Nephron (organoid): Measurements from ENCODE around the gene TNFSF9.
A peak's percentile ranks its signal among the peaks of the same experiment; 100 is the strongest.

Experiments used
- H3K27ac Mint-ChIP-seq, 3 experiments: 2 replicates each; pipeline ENCODE4 v1.8.0; 2020; ENCODE audit warnings: mixed read lengths in 3 of 3, mild to moderate bottlenecking in 2 of 3, moderate library complexity in 1 of 3
- H3K27me3 Mint-ChIP-seq: 2 replicates; pipeline ENCODE4 v1.8.0; 2021; ENCODE audit warnings: low read depth, mild to moderate bottlenecking, moderate library complexity, mixed read lengths
- H3K36me3 Mint-ChIP-seq: 2 replicates; pipeline ENCODE4 v1.8.0; 2020; ENCODE audit warnings: low read depth, mixed read lengths
- H3K4me1 Mint-ChIP-seq: 2 replicates; pipeline ENCODE4 v1.8.0; 2020; ENCODE audit warnings: mixed read lengths
- H3K4me3 Mint-ChIP-seq, 3 experiments: 2 replicates each; pipeline ENCODE4 v1.8.0; 2020; ENCODE audit warnings: mild to moderate bottlenecking in 3 of 3, mixed read lengths in 3 of 3, moderate library complexity in 2 of 3
- H3K9me3 Mint-ChIP-seq: 2 replicates; pipeline ENCODE4 v1.8.0; 2020; ENCODE audit warnings: mixed read lengths
- CTCF ChIP-seq, 3 experiments: fragments of 200-600 bp; sonication (generic); IDR thresholded peaks; one replicate each; pipeline ENCODE4 v1.5.0; 2021; ENCODE audit warnings: antibody characterized with exemption in 3 of 3; ENCODE audit not compliant: unreplicated experiment in 3 of 3

Gene TNFSF9

GRCh38 chr19:6529351-6529750 is 1.5 kb upstream of the TNFSF9 start:
- H3K9me3 Mint-ChIP-seq, result peaks cover 4% of the 10 kb centered on the region
- no peak for TF ChIP-seq CTCF (IDR thresholded peaks at IDR 0.05; ENCODE audit: unreplicated experiment in 3 of 3)

GRCh38 chr19:6529937-6530385 is 865 bp upstream of the TNFSF9 start:
- Mint-ChIP-seq H3K4me1 (peaks cover 28% of the 10 kb centered on the region), H3K36me3 (no peaks in the 10 kb centered on the region), H3K4me3 (peak overlapping the region; percentile 86 to 89 (median 88)), H3K9me3 (peaks cover 4% of the 10 kb centered on the region), H3K27me3 (peaks cover 60% of the 10 kb centered on the region), H3K27ac (peak overlapping the region in 2 of 3 experiments; percentile 3 to 66)
- no peak for TF ChIP-seq CTCF (IDR thresholded peaks at IDR 0.05; ENCODE audit: unreplicated experiment in 3 of 3)

More at GRCh38 chr19:6529351-6529750, 1.5 kb upstream of the TNFSF9 start:
- peak overlapping the region in 2 of 3 experiments; percentile 5 to 53 for H3K27ac Mint-ChIP-seq
- H3K4me1 Mint-ChIP-seq, result peaks cover 28% of the 10 kb centered on the region
- no peaks in the 10 kb centered on the region for H3K36me3 Mint-ChIP-seq
- peak overlapping the region; percentile 86 to 89 (median 88) for H3K4me3 Mint-ChIP-seq
- H3K27me3 Mint-ChIP-seq, result peaks cover 54% of the 10 kb centered on the region

DNA sequence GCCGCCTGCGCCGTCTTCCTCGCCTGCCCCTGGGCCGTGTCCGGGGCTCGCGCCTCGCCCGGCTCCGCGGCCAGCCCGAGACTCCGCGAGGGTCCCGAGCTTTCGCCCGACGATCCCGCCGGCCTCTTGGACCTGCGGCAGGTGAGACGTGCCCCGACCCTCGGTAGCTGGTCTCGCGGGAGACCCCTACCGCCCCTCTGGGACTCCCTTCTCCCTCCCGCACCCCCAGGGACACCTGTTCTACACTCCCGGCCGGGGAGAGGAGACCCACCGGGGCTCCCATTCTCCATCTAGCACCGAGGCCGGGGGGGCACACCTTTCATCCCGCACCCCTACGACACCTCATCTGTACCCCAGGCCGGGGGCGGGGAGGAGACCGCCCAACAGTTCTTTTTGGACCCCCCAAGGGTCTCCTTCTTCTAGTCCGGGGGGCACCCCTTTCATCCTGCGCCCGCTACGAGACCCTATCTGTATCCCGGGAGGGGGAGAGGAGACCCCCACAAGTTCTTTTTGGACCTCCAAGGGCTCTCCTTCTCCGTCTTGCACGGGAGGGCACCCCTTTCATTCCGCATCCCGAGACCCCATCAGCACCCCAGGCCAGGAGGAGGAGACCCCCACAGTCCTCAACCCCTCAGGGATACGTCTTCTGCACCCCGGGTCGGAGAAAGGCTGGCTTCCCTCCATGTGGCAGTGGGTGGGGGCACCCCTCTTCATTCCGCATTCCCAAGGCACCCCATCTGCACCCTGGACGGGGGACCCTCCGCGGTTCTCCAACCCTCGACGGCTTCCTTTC is 533 bp downstream of the TNFSF9 start:
- peaks cover 12% of the 10 kb centered on the region for H3K9me3 Mint-ChIP-seq
- peaks cover 28% of the 10 kb centered on the region for H3K4me1 Mint-ChIP-seq
- no peak overlapping the region for H3K27ac Mint-ChIP-seq
- TF ChIP-seq CTCF (IDR thresholded peaks at IDR 0.05; ENCODE audit: unreplicated experiment in 3 of 3), result no peak
- peaks cover 74% of the 10 kb centered on the region for H3K27me3 Mint-ChIP-seq
- no peaks in the 10 kb centered on the region for H3K36me3 Mint-ChIP-seq
- H3K4me3 Mint-ChIP-seq, result peak overlapping the region; percentile 15 to 89 (median 72)

GRCh38 chr19:6531956-6532243 is 1.1 kb downstream of the TNFSF9 start:
- no peak for TF ChIP-seq CTCF (IDR thresholded peaks at IDR 0.05; ENCODE audit: unreplicated experiment in 3 of 3)
- peaks cover 12% of the 10 kb centered on the region for H3K9me3 Mint-ChIP-seq
- H3K4me1 Mint-ChIP-seq, result peaks cover 28% of the 10 kb centered on the region
- no peaks in the 10 kb centered on the region for H3K36me3 Mint-ChIP-seq
- H3K4me3 Mint-ChIP-seq, result peak overlapping the region; percentile 15 to 72 (median 57)
- no peak overlapping the region for H3K27ac Mint-ChIP-seq
- peaks cover 79% of the 10 kb centered on the region for H3K27me3 Mint-ChIP-seq

DNA sequence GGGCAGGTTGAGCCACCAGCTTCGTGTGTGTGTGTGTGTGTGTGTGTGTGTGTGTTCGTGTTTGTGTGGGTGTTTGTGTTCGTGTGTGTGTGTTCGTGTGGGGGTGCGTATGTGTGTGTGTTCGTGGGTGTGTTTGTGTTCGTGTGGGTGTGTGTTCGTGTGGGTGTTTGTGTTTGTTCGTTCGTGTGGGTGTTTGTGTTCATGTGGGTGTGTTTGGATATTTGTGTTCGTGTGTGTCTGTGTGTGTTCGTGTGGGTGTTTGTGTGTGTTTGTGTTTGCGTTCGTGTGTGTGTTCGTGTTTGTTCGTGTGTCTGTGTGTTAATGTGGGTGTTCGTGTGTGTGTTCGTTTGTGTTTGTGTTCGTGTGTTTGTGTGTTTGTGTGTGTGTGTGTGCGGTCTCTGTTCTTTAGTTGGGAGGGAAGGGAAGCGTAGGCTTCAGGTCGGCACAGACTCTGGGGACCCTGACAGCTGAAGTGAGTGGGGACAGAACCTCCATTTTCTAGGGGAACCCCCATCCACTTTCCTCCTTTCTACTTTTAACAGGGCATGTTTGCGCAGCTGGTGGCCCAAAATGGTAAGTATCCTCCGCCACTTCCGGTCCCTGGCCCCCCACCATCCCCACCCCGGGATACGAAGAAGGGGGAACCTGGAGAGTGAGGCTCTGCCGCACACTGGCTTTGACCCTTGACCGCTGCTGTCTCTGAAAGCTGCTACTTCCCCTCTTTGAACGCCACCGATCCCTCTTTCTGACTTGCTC is 1.6 kb downstream of the TNFSF9 start:
- H3K36me3 Mint-ChIP-seq, result no peaks in the 10 kb centered on the region
- H3K27me3 Mint-ChIP-seq, result peaks cover 85% of the 10 kb centered on the region
- H3K27ac Mint-ChIP-seq, result no peak overlapping the region
- TF ChIP-seq CTCF (IDR thresholded peaks at IDR 0.05; ENCODE audit: unreplicated experiment in 3 of 3), result no peak
- H3K4me1 Mint-ChIP-seq, result peaks cover 28% of the 10 kb centered on the region
- H3K4me3 Mint-ChIP-seq, result peak overlapping the region; percentile 57 to 72 (median 69)
- H3K9me3 Mint-ChIP-seq, result peaks cover 14% of the 10 kb centered on the region
